ENCODE measurements around the gene TBP.

Gene TBP

GRCh38 chr6:170552765-170553533, 1.2 kb upstream of the TBP start, which contains the start of gene PSMB1:
PSMB1 (minus strand) TSS chr6:170553307; CDS start chr6:170553242, 65 bp downstream.
- Histone ChIP-seq H3K9me3 (no peaks in the 10 kb centered on the region), H3K4me3 (ENCODE audit: low read depth, low read length) (peak within 1 kb of the TSS; percentile 99), H3K4me1 (no peaks in the 10 kb centered on the region), H3K36me3 (peaks cover 27% of the 10 kb centered on the region), H3K27me3 (no peaks in the 10 kb centered on the region)
- DNase-seq: peak; percentile 93
- no peak for TF ChIP-seq CTCF (IDR thresholded peaks at IDR 0.05; ENCODE audit: low read depth, low read length)

- H3K27me3 ChIP-seq: no peaks in the 10 kb centered on the region
- H3K4me1 ChIP-seq: no peaks in the 10 kb centered on the region
- no peak for DNase-seq
- H3K36me3 ChIP-seq: peaks cover 23% of the 10 kb centered on the region
- TF ChIP-seq CTCF (IDR thresholded peaks at IDR 0.05; ENCODE audit: low read depth, low read length): no peak
- H3K9me3 ChIP-seq: no peaks in the 10 kb centered on the region
- H3K4me3 ChIP-seq (ENCODE audit: low read depth, low read length): peak overlapping the region; percentile 99
Observed at GRCh38 chr6:170553534-170554012, 596 bp upstream of the TBP start.

- Histone ChIP-seq H3K4me3 (ENCODE audit: low read depth, low read length) (peak overlapping the region; percentile 99), H3K36me3 (peaks cover 22% of the 10 kb centered on the region), H3K4me1 (no peaks in the 10 kb centered on the region), H3K27me3 (no peaks in the 10 kb centered on the region), H3K9me3 (no peaks in the 10 kb centered on the region)
- TF ChIP-seq CTCF (IDR thresholded peaks at IDR 0.05; ENCODE audit: low read depth, low read length): no peak
- no peak for DNase-seq
Observed at GRCh38 chr6:170554796-170555137, 598 bp downstream of the TBP start.

GRCh38 chr6:170555305-170555704, 1.1 kb downstream of the TBP start:
- H3K9me3 ChIP-seq: no peaks in the 10 kb centered on the region
- H3K27me3 ChIP-seq: no peaks in the 10 kb centered on the region
- TF ChIP-seq CTCF (IDR thresholded peaks at IDR 0.05; ENCODE audit: low read depth, low read length): no peak
- peaks cover 24% of the 10 kb centered on the region for H3K36me3 ChIP-seq
- H3K4me1 ChIP-seq: no peaks in the 10 kb centered on the region
- no peak for DNase-seq
- H3K4me3 ChIP-seq (ENCODE audit: low read depth, low read length): peak overlapping the region; percentile 99

GRCh38 chr6:170561555-170561954, 7.4 kb downstream of the TBP start:
- Histone ChIP-seq H3K9me3 (no peaks in the 10 kb centered on the region), H3K4me1 (no peaks in the 10 kb centered on the region), H3K27me3 (no peaks in the 10 kb centered on the region), H3K36me3 (peaks cover 55% of the 10 kb centered on the region), H3K4me3 (ENCODE audit: low read depth, low read length) (no peak overlapping the region)
- DNase-seq: no peak
- no peak for TF ChIP-seq CTCF (IDR thresholded peaks at IDR 0.05; ENCODE audit: low read depth, low read length)

GRCh38 chr6:170564936-170565530, 10.9 kb downstream of the TBP start:
- H3K27me3 ChIP-seq: no peaks in the 10 kb centered on the region
- DNase-seq: no peak
- H3K4me3 ChIP-seq (ENCODE audit: low read depth, low read length): no peak overlapping the region
- no peaks in the 10 kb centered on the region for H3K9me3 ChIP-seq
- no peak for TF ChIP-seq CTCF (IDR thresholded peaks at IDR 0.05; ENCODE audit: low read depth, low read length)
- no peaks in the 10 kb centered on the region for H3K4me1 ChIP-seq
- peaks cover 73% of the 10 kb centered on the region for H3K36me3 ChIP-seq

Measured in BE2C (cell line).